H7 (cell line): ENCODE data around the gene ASIC1. TPM values are rescaled to one million over a fixed set of nuclear protein-coding genes. Genes with fewer than 3 reads are reported as not detected.
A peak's percentile ranks its signal among the peaks of the same experiment; 100 is the strongest.
"Not testable (repeated sequence)": the region's sequence is repeated elsewhere in the genome, so short reads cannot be mapped to it uniquely, and the experiment has no call there.

Experiments
- DNase-seq: peaks from one replicate; pipeline ENCODE4 v3.0.0; 2012
- H3K27me3 ChIP-seq: 2 replicates; pipeline ENCODE4 v1.6.0; 2011; ENCODE audit warnings: mild to moderate bottlenecking, low read length; ENCODE audit not compliant: control insufficient read depth, insufficient read depth
- H3K36me3 ChIP-seq: replicated peaks from 2 replicates; pipeline ENCODE4 v1.5.1; 2011; ENCODE audit warnings: low read length; ENCODE audit not compliant: control insufficient read depth, insufficient read depth
- H3K4me3 ChIP-seq: 2 replicates; pipeline ENCODE4 v1.5.1; 2011; ENCODE audit warnings: low read depth, mild to moderate bottlenecking, control low read depth, low read length, moderate library complexity; ENCODE audit not compliant: insufficient read depth
- total RNA-seq: library from RNA; depleted of rRNA; stranded (reverse); fragments of >200 nt; shearing (Covaris generic); gene quantifications from 2 replicates; pipeline ENCODE4 v1.2.3, GENCODE V29; 2014

ASIC1 gene
- total RNA-seq, 1 experiment from 2014 or later: 1.2 TPM

DNA sequence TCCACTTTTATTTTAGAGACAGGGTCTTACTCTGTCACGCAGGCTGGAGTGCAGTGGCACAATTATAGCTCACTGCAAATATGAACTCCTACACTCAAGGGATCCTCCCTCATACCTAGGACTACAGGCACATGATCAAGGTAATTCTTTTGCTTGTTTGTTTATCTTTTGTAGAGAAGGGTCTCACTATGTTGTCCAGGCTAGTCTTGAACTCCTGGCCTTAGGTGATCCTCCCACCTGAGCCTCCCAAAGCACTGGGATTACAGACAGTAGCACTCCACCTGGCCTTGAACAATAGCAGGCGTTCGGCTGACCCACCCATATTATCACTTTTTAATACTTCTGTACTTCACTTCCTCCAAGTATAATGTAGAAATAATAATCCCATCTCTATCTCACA lies 30.7 kb upstream of the ASIC1 start:
- Histone ChIP-seq H3K27me3 (no peaks in the 10 kb centered on the region), H3K4me3 (no peak overlapping the region), H3K36me3 (no peaks in the 10 kb centered on the region)
- no peak for DNase-seq

- DNase-seq, H3K27me3 ChIP-seq, H3K36me3 ChIP-seq, H3K4me3 ChIP-seq: not testable (repeated sequence)
Observed at GRCh38 chr12:50030449-50030848, 26.9 kb upstream of the ASIC1 start.

DNA sequence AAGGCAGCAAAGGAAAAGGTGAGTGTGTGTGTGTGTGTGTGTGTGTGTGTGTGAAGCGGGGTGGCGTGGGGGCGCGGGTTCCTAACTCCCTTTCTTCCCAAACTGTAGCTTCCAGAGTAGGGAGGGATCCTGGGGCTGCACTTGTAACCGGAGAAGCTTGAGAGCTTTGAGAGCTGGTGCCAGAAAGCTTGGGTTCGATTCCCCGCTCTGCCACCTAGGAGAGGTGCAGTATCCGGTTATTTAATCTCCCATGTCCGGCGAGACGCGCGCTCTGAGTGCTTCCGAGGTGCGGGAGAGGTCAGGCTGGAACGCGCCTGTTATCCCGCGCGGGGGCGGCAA lies 24.9 kb upstream of the ASIC1 start:
- no peak for DNase-seq
- Histone ChIP-seq H3K4me3 (peak overlapping the region; percentile 61), H3K27me3 (peaks cover 6% of the 10 kb centered on the region), H3K36me3 (no peaks in the 10 kb centered on the region)

DNA sequence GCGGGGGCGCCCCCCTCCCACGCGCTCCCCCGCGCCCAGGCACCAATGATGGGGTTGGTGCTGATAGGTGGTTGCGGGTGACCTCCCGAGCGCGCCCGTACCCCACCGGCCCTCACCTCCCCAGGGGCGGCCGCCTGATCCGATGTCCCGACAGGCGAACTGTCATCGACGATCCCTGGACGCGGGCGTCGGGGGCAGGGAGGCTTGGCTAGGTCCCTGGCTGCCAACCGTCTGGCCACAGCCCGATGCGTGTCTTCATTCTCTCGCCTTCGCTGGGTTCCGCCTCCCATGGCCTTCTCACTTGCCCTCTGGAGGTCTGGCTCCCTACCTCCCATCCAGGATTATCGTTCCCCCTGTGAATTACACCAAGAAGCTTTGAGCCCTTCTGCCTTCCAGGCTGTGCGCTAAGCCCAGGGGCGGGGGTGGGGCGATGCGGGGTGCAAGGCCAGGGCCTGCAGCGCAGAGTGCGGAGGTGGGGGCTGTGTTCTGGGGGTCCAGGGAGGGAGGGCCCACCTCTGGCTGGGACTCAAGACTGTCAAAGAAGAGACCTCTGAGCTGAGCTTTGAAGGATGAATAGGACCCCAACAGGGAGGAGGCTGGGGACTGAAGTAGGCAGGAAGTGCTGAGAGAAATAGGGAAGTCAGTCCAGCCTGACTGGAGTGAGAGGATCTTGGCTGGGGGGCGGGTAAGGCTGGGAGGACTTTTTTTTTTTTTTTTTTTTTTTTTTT lies 24.4 kb upstream of the ASIC1 start:
- DNase-seq: peak; percentile 87
- Histone ChIP-seq H3K27me3 (peaks cover 6% of the 10 kb centered on the region), H3K4me3 (peak overlapping the region; percentile 61), H3K36me3 (no peaks in the 10 kb centered on the region)

GRCh38 chr12:50038336-50038735 lies 19.1 kb upstream of the ASIC1 start:
- Histone ChIP-seq H3K36me3 (no peaks in the 10 kb centered on the region), H3K4me3 (no peak overlapping the region), H3K27me3 (no peaks in the 10 kb centered on the region; the same call in 1 of the 2 replicates)
- no peak for DNase-seq

DNA sequence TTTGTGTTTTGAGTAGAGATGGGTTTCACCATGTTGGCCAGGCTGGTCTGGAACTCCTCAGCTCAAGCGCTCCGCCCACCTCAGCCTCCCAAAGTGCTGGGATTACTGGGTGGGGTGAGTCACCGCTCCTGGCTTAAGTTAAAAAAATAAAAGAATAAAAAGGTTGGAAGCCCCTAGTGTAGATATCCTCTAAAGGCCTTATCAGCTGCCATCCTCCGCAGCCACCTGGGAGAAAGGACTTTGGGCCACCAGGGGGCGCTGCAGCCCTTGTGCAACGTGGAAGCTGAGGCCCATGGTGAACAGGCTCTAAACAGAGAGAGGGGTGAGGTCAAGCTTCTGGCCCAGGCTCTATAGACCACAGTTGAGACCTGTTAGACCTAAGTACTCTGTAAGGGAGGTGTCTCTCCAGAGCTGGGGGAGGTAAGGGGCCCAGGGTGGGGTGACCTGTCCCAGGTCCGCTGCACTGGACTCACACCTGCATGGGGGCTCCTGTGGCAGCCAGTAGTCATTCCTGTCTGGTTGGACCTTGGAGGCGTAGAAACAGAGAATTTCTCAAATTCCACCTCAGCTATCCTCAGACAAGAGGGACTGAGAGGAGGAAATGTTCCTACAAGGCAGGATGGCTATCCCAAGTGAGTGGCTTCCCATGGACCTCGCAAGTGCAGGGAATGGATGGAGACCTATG lies 18.1 kb upstream of the ASIC1 start:
- Histone ChIP-seq H3K4me3 (no peak overlapping the region), H3K36me3 (no peaks in the 10 kb centered on the region), H3K27me3 (no peaks in the 10 kb centered on the region; the same call in 1 of the 2 replicates)
- peak; percentile 92 for DNase-seq

DNA sequence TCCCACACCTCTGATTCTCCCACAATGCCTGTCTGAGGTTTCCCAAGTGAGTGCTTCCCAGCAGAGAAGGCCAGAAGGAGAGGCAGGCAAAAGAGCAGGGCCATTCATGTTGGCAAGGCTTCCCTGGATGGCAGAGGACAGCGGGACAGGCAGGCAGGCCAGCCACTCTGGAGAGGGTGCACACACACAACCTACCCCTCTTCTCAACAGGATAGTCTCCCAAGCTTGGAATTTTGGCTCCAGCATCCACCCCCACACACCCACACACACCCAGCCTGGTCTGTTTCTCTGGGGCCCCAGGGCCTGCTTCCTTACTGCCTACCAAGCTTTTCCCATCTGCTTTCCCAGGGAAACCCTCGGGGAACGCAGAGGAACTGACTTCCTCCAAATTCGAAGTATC lies 16.7 kb upstream of the ASIC1 start:
- Histone ChIP-seq H3K4me3 (no peak overlapping the region), H3K36me3 (no peaks in the 10 kb centered on the region), H3K27me3 (no peaks in the 10 kb centered on the region; the same call in 1 of the 2 replicates)
- DNase-seq: no peak

DNA sequence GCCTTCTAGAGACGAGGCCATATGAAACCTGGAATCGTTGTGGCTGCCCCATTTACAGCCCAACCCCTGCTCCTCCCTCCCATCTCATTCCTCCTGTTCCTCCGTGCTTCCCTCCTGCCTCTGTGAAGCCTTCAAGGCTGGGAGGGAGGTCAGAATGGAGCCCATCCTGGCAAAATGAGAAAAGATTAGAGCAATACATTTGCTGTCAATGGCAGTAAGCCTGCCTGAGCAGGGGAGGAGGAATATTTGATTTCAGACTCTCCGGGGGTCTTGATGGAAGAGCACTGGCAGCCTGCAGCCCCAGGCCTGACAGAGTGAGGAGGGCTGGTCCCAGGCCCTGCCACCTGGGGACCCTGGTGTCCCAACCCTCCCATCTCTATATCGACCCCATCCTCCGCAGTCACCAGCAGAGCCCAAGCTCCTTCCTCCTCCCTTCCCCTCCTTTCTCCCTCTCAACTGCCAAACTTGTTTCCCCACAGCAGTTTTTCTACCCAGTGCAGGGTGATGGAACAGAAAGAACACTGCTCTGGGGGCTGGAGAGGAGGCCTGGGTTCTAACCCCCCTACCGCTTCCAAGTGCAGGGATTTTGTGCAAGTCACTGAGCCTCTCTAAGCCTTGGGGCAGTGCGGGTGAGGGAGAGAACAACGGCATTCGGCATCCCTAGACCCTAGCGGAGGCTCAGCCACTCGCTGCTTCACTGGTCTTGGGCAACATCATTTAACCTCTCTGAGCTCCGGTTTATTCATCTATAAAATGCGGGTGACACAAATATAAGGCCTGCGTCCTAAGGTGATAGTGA lies 16.1 kb upstream of the ASIC1 start:
- DNase-seq: no peak
- Histone ChIP-seq H3K36me3 (no peaks in the 10 kb centered on the region), H3K27me3 (no peaks in the 10 kb centered on the region; the same call in 1 of the 2 replicates), H3K4me3 (no peak overlapping the region)

GRCh38 chr12:50041962-50042361 lies 15.4 kb upstream of the ASIC1 start:
- Histone ChIP-seq H3K27me3 (peaks cover under 1% of the 10 kb centered on the region), H3K36me3 (no peaks in the 10 kb centered on the region), H3K4me3 (no peak overlapping the region)
- no peak for DNase-seq

- DNase-seq: no peak
- Histone ChIP-seq H3K27me3 (peaks cover 3% of the 10 kb centered on the region), H3K36me3 (no peaks in the 10 kb centered on the region), H3K4me3 (no peak overlapping the region)
Observed at GRCh38 chr12:50042693-50043092, 14.7 kb upstream of the ASIC1 start.

DNA sequence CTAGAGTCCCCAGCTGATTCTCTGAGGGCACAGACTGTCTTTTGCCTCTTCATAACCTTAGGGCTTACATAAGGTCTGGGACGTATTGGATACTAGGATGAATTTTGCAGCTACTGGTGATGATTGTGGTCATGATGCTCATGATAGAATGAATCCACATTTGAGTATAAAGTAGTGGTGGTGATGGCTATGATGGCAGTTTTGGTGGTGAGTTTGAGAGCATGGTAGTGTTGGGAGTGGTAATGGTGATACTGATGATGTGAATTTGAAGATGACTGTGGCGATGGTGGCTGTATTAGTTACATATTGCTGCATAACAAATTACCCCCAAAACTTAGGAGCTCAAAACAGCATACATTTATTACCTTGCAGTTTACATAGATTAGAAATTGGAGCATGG lies 14.1 kb upstream of the ASIC1 start:
- DNase-seq: no peak
- H3K36me3 ChIP-seq: no peaks in the 10 kb centered on the region
- peaks cover 3% of the 10 kb centered on the region for H3K27me3 ChIP-seq
- no peak overlapping the region for H3K4me3 ChIP-seq

- DNase-seq: no peak
- no peak overlapping the region for H3K4me3 ChIP-seq
- peaks cover 3% of the 10 kb centered on the region for H3K27me3 ChIP-seq
- no peaks in the 10 kb centered on the region for H3K36me3 ChIP-seq
Observed at GRCh38 chr12:50043854-50044253, 13.5 kb upstream of the ASIC1 start.

GRCh38 chr12:50047693-50048250 lies 9.6 kb upstream of the ASIC1 start:
- no peak for DNase-seq
- no peak overlapping the region for H3K4me3 ChIP-seq
- H3K36me3 ChIP-seq: no peaks in the 10 kb centered on the region
- H3K27me3 ChIP-seq: peaks cover 38% of the 10 kb centered on the region

GRCh38 chr12:50049254-50050118 lies 7.9 kb upstream of the ASIC1 start:
- no peaks in the 10 kb centered on the region for H3K36me3 ChIP-seq
- H3K27me3 ChIP-seq: peaks cover 53% of the 10 kb centered on the region
- no peak overlapping the region for H3K4me3 ChIP-seq
- DNase-seq: no peak
